ENCODE measurements around the gene RNF38.

Gene RNF38

DNA sequence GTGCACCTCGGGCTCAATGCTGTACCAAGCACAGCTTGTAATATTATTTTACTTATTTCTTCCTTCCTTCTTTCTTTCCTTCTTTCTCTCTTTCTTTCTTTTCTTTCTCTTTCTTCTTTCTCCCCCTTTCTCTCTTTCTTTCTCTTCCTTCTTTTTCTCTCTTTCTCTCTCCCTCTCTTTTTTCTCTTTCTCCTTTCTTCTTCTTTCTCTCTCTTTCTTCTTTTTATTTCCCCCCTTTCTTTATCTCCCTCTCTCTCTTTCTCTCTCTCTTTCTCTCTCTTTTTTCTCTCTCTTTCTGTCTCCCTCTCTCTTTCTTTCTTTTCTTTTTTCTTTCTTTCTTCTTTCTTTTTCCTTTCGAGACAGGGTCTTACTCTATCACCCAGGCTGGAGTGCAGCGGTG lies 109.1 kb downstream of the RNF38 start:
- no peak for DNase-seq

DNA sequence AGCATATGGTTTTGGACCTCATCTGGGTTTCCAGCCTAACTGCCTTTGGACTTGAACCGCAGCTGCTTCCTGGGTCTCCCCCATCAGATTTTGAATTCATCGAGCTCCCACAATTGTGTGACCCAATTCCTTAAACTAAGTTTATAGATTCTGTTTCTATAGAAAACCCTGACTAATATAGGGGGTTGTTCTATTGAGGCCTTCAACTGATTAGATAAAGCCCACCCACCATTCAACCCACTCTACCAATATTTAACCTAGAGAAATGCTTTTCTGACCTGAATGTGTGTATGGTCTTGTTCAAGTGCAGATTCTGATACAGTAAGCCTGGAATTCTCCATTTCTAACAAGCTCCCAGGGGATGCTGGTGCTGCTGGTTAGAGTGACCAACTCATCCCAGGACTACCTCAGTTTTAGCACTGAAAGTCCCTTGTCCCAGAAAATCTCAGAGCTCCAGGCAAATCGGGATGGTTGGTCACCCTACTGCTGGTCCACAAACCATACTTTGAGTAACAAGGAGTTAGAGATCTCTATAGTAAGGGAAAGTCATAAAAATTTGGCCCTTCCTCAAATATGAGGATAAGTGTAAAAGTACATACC lies 110.1 kb downstream of the RNF38 start:
- DNase-seq: no peak

DNA sequence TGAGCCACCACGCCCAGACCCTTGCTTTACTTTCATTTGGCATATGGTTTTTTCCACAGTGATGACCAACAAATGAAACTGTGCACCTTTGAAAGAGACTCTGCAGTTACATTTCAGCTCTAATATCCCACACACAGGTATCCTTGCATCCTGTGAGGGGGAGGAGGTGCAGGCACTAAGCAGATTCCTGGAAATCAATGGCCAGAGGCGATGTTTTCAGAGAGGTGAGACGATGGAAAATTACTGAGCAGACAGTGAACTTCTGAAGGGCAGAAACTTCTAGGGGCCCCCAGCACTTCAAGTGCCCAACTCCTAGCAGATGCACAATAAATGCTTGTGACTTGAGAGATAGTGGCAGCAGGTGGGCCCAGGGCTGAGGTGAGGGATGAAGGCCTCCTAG lies 112.0 kb downstream of the RNF38 start:
- no peak for DNase-seq
